Caco-2 (cell line): ENCODE measurements around the gene STK17A. TPM values are rescaled to one million over a fixed set of nuclear protein-coding genes. Genes with fewer than 3 reads are reported as not detected.

Experiments used
- BruUV-seq: library from RNA; stranded (reverse); fragments of 400-500 nt; replicated peaks from 2 replicates; lab custom pipeline; 2021; lab: Mats Ljungman, UMichigan
- CTCF ChIA-PET: fragments of 300-600 bp; sonication (Branson Sonifier 250); formaldehyde crosslinking; loops from one replicate; lab custom pipeline; 2022; ENCODE audit warnings: antibody characterized with exemption; lab: Charles Lee
- POLR2A ChIA-PET: fragments of 300-600 bp; sonication (Branson Sonifier 250); formaldehyde crosslinking; loops from one replicate; lab custom pipeline; 2022; ENCODE audit warnings: antibody characterized with exemption; lab: Charles Lee
- DNase-seq, 2 experiments: peaks; one replicate each; pipeline versions ENCODE4 v3.0.0 to v3.0.0-alpha.2; 2020 to 2022
- H3K27me3 ChIP-seq: replicated peaks from 2 replicates; pipeline ENCODE4 v1.6.0; 2011; ENCODE audit warnings: low read length; ENCODE audit not compliant: control insufficient read depth, insufficient read depth
- H3K36me3 ChIP-seq: 2 replicates; pipeline ENCODE4 v1.5.1; 2011; ENCODE audit warnings: low read length; ENCODE audit not compliant: control insufficient read depth, insufficient read depth
- H3K4me1 ChIP-seq: fragments of 250-450 bp; sonication (Bioruptor Pico); 2 replicates; pipeline ENCODE4 v1.5.1; 2020; ENCODE audit warnings: mild to moderate bottlenecking
- H3K4me3 ChIP-seq: 2 replicates; pipeline ENCODE4 v1.5.1; 2011; ENCODE audit warnings: low read depth, mild to moderate bottlenecking, control low read depth, low read length
- H3K9me3 ChIP-seq: fragments of 250-450 bp; sonication (Bioruptor Pico); 2 replicates; pipeline ENCODE4 v1.5.1; 2020; ENCODE audit warnings: mild to moderate bottlenecking, moderate library complexity
- H3K27ac Mint-ChIP-seq: one replicate; pipeline ENCODE4 v1.8.0; 2022; ENCODE audit warnings: mixed read lengths; ENCODE audit not compliant: unreplicated experiment
- H3K27me3 Mint-ChIP-seq: one replicate; pipeline ENCODE4 v1.8.0; 2022; ENCODE audit warnings: mixed read lengths; ENCODE audit not compliant: insufficient read depth, unreplicated experiment
- H3K36me3 Mint-ChIP-seq: one replicate; pipeline ENCODE4 v1.8.0; 2022; ENCODE audit warnings: mild to moderate bottlenecking, mixed read lengths; ENCODE audit not compliant: insufficient read depth, unreplicated experiment
- H3K4me1 Mint-ChIP-seq: one replicate; pipeline ENCODE4 v1.8.0; 2022; ENCODE audit warnings: low read depth, mixed read lengths; ENCODE audit not compliant: unreplicated experiment
- H3K4me3 Mint-ChIP-seq: one replicate; pipeline ENCODE4 v1.8.0; 2022; ENCODE audit warnings: mild to moderate bottlenecking, moderate library complexity, mixed read lengths; ENCODE audit not compliant: unreplicated experiment
- H3K9me3 Mint-ChIP-seq: one replicate; pipeline ENCODE4 v1.8.0; 2022; ENCODE audit warnings: mixed read lengths; ENCODE audit not compliant: unreplicated experiment
- CTCF ChIP-seq, 2 experiments: fragments of 200-600 bp in 1 of 2; IDR thresholded peaks; 1 replicate in 1 of 2; 2 replicates in 1 of 2; pipeline versions ENCODE4 v1.5.1 to v1.8.0; 2011 to 2022; ENCODE audit warnings: antibody characterized with exemption in 1 of 2, control low read depth in 1 of 2, inconsistent platforms in 1 of 2, low read depth in 1 of 2, low read length in 1 of 2, mild to moderate bottlenecking in 1 of 2, moderate library complexity in 1 of 2; ENCODE audit not compliant: insufficient read depth in 1 of 2, severe bottlenecking in 1 of 2, unreplicated experiment in 1 of 2
- intact Hi-C: fragments of 100-400 bp; cut with micrococcal nuclease; formaldehyde crosslinking; loops from one replicate; pipeline ENCODE4 v1.10.0; 2022; ENCODE audit not compliant: unreplicated experiment
- total RNA-seq: library from RNA; stranded (reverse); gene quantifications from 2 replicates; pipeline ENCODE4 v1.2.3, GENCODE V29; 2022

The STK17A gene
- total RNA-seq, 1 experiment from 2014 or later = 19.6 TPM

GRCh38 chr7:43600056-43600455 is 17.1 kb downstream of the STK17A start:
- H3K36me3 ChIP-seq = no peaks in the 10 kb centered on the region
- H3K27me3 ChIP-seq = no peaks in the 10 kb centered on the region
- ChIA-PET CTCF (no interaction called here), POLR2A (no interaction called here)
- Mint-ChIP-seq H3K27me3 (no peaks in the 10 kb centered on the region), H3K27ac (no peak overlapping the region), H3K36me3 (no peaks in the 10 kb centered on the region), H3K9me3 (peaks cover 12% of the 10 kb centered on the region), H3K4me3 (no peak overlapping the region), H3K4me1 (no peaks in the 10 kb centered on the region)
- H3K4me3 ChIP-seq = no peak overlapping the region
- H3K9me3 ChIP-seq = peaks cover 3% of the 10 kb centered on the region; the same call in 1 of the 2 replicates
- no peak for TF ChIP-seq CTCF (IDR thresholded peaks at IDR 0.05; ENCODE audit: insufficient read depth in 1 of 2, low read depth in 1 of 2, low read length in 1 of 2, severe bottlenecking in 1 of 2, unreplicated experiment in 1 of 2)
- no peak for DNase-seq
- no TSS peak for BruUV-seq
- H3K4me1 ChIP-seq = no peaks in the 10 kb centered on the region
- intact Hi-C loops = no loop called here

- H3K4me1 Mint-ChIP-seq = no peaks in the 10 kb centered on the region
- TF ChIP-seq CTCF (IDR thresholded peaks at IDR 0.05; ENCODE audit: insufficient read depth in 1 of 2, low read depth in 1 of 2, low read length in 1 of 2, severe bottlenecking in 1 of 2, unreplicated experiment in 1 of 2) = no peak
- peaks cover 13% of the 10 kb centered on the region for H3K9me3 Mint-ChIP-seq
- H3K36me3 ChIP-seq = no peaks in the 10 kb centered on the region
- H3K27me3 Mint-ChIP-seq = no peaks in the 10 kb centered on the region
- H3K27ac Mint-ChIP-seq = no peak overlapping the region
- no peak overlapping the region for H3K4me3 Mint-ChIP-seq
- no peaks in the 10 kb centered on the region for H3K4me1 ChIP-seq
- ChIA-PET POLR2A (no interaction called here), CTCF (interaction anchor here (1.3 kb wide), 1 partner anchor 19 kb away, joined by 3 read pairs; the partner anchor contains the start of gene STK17A)
- DNase-seq = no peak
- H3K9me3 ChIP-seq = peaks cover 3% of the 10 kb centered on the region; the same call in 1 of the 2 replicates
- BruUV-seq = no TSS peak
- intact Hi-C loops = no loop called here
- no peaks in the 10 kb centered on the region for H3K36me3 Mint-ChIP-seq
- no peak overlapping the region for H3K4me3 ChIP-seq
- H3K27me3 ChIP-seq = no peaks in the 10 kb centered on the region
These were observed 19.3 kb downstream of the STK17A start for GRCh38 chr7:43602256-43602655.

GRCh38 chr7:43604251-43604650 is 21.3 kb downstream of the STK17A start:
- Mint-ChIP-seq H3K4me3 (no peak overlapping the region), H3K4me1 (no peaks in the 10 kb centered on the region), H3K36me3 (peaks cover 11% of the 10 kb centered on the region), H3K27me3 (no peaks in the 10 kb centered on the region), H3K9me3 (peaks cover 13% of the 10 kb centered on the region), H3K27ac (no peak overlapping the region)
- TF ChIP-seq CTCF (IDR thresholded peaks at IDR 0.05; ENCODE audit: insufficient read depth in 1 of 2, low read depth in 1 of 2, low read length in 1 of 2, severe bottlenecking in 1 of 2, unreplicated experiment in 1 of 2) = no peak
- CTCF ChIA-PET = no interaction called here
- intact Hi-C loops = no loop called here
- H3K4me3 ChIP-seq = no peak overlapping the region
- H3K4me1 ChIP-seq = no peaks in the 10 kb centered on the region
- H3K36me3 ChIP-seq = no peaks in the 10 kb centered on the region; the same call in 1 of the 2 replicates
- peaks cover 3% of the 10 kb centered on the region; the same call in 1 of the 2 replicates for H3K9me3 ChIP-seq
- H3K27me3 ChIP-seq = no peaks in the 10 kb centered on the region
- POLR2A ChIA-PET = interaction anchor here (1.0 kb wide), 1 partner anchor 21 kb away, joined by 7 read pairs; the partner anchor contains the start of gene STK17A
- DNase-seq = no peak
- no TSS peak for BruUV-seq
